ENCODE results near the gene CENPP. TPM values are rescaled to one million over a fixed set of nuclear protein-coding genes. Genes with fewer than 3 reads are reported as not detected.

CENPP gene
- total RNA-seq, 4 donors from 2014 or later, result 14.1 to 39.5 (median 19.2) TPM

DNA sequence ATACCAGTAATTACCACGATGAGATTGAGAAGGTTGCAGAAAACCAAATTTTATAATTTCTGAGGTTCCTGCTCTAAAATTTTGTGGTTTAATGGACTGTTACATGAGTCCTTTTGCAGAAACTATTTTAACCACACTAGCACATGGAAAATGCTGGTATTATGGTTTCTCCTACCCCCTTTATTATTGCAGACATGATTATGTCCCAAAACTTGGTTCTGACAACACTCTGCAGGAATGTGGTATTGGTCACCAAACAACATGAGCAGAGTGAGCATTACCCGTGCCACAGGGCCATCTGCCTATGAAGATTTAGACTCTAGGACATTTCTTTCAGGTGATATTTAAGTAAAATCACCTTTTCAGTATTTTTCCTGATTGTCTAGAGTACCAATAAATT is 212.8 kb downstream of the CENPP start:
- WGBS, result 62% methylated on average over 2 of the region's 2 CpGs
- DNase-seq (ENCODE audit: low spot score in 2 of 2), result no peak
- H3K36me3 ChIP-seq, result no peaks in the 10 kb centered on the region
- H3K27me3 ChIP-seq, result no peaks in the 10 kb centered on the region
- no peak overlapping the region for H3K27ac ChIP-seq
- H3K4me3 ChIP-seq, result no peak overlapping the region
- H3K9me3 ChIP-seq, result no peaks in the 10 kb centered on the region
- H3K4me1 ChIP-seq, result peaks cover 25% of the 10 kb centered on the region
- TF ChIP-seq POLR2AphosphoS5 (IDR thresholded peaks at IDR 0.05) (no peak), POLR2A (IDR thresholded peaks at IDR 0.05) (no peak), EP300 (IDR thresholded peaks at IDR 0.05) (no peak)
- TF ChIP-seq, protein P1, sequence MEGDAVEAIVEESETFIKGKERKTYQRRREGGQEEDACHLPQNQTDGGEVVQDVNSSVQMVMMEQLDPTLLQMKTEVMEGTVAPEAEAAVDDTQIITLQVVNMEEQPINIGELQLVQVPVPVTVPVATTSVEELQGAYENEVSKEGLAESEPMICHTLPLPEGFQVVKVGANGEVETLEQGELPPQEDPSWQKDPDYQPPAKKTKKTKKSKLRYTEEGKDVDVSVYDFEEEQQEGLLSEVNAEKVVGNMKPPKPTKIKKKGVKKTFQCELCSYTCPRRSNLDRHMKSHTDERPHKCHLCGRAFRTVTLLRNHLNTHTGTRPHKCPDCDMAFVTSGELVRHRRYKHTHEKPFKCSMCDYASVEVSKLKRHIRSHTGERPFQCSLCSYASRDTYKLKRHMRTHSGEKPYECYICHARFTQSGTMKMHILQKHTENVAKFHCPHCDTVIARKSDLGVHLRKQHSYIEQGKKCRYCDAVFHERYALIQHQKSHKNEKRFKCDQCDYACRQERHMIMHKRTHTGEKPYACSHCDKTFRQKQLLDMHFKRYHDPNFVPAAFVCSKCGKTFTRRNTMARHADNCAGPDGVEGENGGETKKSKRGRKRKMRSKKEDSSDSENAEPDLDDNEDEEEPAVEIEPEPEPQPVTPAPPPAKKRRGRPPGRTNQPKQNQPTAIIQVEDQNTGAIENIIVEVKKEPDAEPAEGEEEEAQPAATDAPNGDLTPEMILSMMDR (IDR thresholded peaks at IDR 0.05), result no peak

DNA sequence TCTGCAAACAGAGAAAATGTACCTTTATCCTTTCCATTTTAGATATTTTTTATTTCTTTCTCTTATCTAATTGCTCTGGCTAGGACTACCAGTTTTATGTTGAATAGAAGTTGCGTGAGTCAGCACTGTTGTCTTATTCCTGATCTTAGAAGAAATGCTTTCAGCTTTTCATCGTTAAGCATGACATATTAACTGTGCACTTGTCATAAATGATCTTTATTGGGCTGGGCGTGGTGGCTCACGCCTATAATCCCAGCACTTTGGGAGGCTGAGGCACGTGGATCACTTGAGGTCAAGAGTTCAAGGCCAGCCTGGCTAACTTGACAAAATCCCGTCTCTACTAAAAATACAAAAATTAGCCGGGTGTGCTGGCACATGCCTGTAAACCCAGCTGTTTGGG is 218.2 kb downstream of the CENPP start:
- no peaks in the 10 kb centered on the region for H3K36me3 ChIP-seq
- TF ChIP-seq POLR2A (IDR thresholded peaks at IDR 0.05), result no peak
- no peak for TF ChIP-seq EP300 (IDR thresholded peaks at IDR 0.05)
- TF ChIP-seq, protein P1 (IDR thresholded peaks at IDR 0.05), result no peak
- no peak for TF ChIP-seq POLR2AphosphoS5 (IDR thresholded peaks at IDR 0.05)
- no peaks in the 10 kb centered on the region for H3K4me1 ChIP-seq
- DNase-seq (ENCODE audit: low spot score in 2 of 2), result no peak
- no peak overlapping the region for H3K27ac ChIP-seq
- H3K9me3 ChIP-seq, result no peaks in the 10 kb centered on the region
- H3K4me3 ChIP-seq, result no peak overlapping the region
- WGBS, result 75% methylated on average over 7 of the region's 7 CpGs
- no peaks in the 10 kb centered on the region for H3K27me3 ChIP-seq

DNA sequence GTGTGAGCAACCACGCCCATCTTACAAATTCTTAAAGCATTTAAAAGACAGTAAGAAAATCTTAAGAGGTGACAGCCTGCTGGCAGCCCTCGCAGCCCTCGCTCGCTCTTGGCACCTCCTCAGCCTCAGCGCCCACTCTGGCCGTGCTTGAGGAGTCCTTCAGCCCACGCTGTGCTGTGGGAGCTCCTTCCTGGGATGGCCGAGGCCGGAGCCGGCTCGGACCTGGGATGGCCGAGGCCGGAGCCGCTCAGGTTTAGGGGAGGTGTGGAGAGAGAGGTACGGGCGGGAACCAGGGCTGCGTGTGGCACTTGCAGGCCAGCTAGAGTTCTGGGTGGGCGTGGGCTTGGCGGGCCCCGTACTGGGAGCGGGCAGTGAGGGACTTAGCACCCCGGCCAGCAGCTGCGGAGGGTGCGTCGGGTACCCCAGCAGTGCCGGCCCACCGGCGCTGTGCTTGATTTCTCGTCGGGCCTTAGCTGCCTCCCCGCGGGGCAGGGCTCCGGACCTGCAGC is 219.3 kb downstream of the CENPP start:
- H3K4me1 ChIP-seq, result no peaks in the 10 kb centered on the region
- no peaks in the 10 kb centered on the region for H3K9me3 ChIP-seq
- 97% methylated on average over 32 of the region's 33 CpGs for WGBS
- no peaks in the 10 kb centered on the region for H3K27me3 ChIP-seq
- H3K4me3 ChIP-seq, result no peak overlapping the region
- DNase-seq (ENCODE audit: low spot score in 2 of 2), result no peak
- no peak overlapping the region for H3K27ac ChIP-seq
- TF ChIP-seq POLR2A (IDR thresholded peaks at IDR 0.05) (no peak), EP300 (IDR thresholded peaks at IDR 0.05) (no peak), POLR2AphosphoS5 (IDR thresholded peaks at IDR 0.05) (no peak)
- TF ChIP-seq, protein P1 (IDR thresholded peaks at IDR 0.05), result no peak
- no peaks in the 10 kb centered on the region for H3K36me3 ChIP-seq

DNA sequence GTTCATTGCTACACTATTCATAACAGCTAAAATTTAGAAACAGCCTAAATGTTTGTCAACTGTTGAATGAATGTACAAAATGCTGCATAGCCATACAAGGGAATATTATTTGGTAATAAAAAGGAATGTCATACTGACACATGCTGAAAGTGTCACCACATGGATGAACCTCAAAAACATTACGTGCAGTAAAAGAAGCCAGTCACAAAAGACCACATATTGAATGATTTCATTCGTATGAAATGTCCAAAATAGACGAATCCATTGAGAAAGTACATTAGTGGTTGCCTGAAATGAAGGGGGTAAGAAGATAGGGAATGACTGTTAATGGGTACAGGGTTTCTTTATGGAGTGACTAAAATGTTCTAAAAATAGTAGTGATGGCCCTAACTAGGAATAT is 221.6 kb downstream of the CENPP start:
- no peak overlapping the region for H3K27ac ChIP-seq

DNA sequence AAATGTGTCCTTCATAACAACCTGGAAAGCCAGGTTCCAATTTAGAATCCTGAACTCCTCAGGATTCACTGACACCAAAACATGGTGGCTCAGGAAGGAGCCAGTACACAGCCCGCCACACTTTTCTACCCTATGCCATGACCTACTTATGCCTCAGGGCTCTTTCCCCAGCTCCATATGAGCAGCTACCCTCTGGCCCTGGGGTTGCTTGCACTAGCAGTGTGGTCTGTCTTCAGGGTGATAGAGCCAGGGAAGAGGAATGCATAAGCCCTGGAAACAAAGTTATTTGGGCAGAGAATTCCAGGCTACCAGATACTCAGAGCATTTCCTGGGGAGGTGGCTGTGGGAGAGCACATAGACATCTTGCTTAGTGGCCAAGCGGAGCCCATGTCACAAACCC is 225.0 kb downstream of the CENPP start:
- TF ChIP-seq EP300 (IDR thresholded peaks at IDR 0.05) (no peak), POLR2AphosphoS5 (IDR thresholded peaks at IDR 0.05) (no peak), POLR2A (IDR thresholded peaks at IDR 0.05) (no peak)
- TF ChIP-seq, protein P1 (IDR thresholded peaks at IDR 0.05), result no peak
- Histone ChIP-seq H3K4me3 (no peak overlapping the region), H3K27me3 (no peaks in the 10 kb centered on the region), H3K36me3 (no peaks in the 10 kb centered on the region), H3K27ac (no peak overlapping the region), H3K4me1 (no peaks in the 10 kb centered on the region), H3K9me3 (no peaks in the 10 kb centered on the region)
- 93% methylated on average over 2 of the region's 2 CpGs for WGBS
- no peak for DNase-seq (ENCODE audit: low spot score in 2 of 2)

More for the DNA sequence above, 221.6 kb downstream of the CENPP start:
- no peak for DNase-seq (ENCODE audit: low spot score in 2 of 2)
- H3K4me3 ChIP-seq, result no peak overlapping the region
- WGBS, result 77% methylated on average over 3 of the region's 3 CpGs
- H3K36me3 ChIP-seq, result no peaks in the 10 kb centered on the region
- H3K9me3 ChIP-seq, result no peaks in the 10 kb centered on the region
- no peaks in the 10 kb centered on the region for H3K27me3 ChIP-seq
- no peaks in the 10 kb centered on the region for H3K4me1 ChIP-seq
- no peak for TF ChIP-seq EP300 (IDR thresholded peaks at IDR 0.05)
- TF ChIP-seq POLR2AphosphoS5 (IDR thresholded peaks at IDR 0.05), result no peak
- no peak for TF ChIP-seq POLR2A (IDR thresholded peaks at IDR 0.05)
- TF ChIP-seq, protein P1 (IDR thresholded peaks at IDR 0.05), result no peak

Measured in suprapubic skin (tissue), 4 donors.